Prostate gland (tissue), 2 donors: ENCODE data around the gene TCAP. TPM values are rescaled to one million over a fixed set of nuclear protein-coding genes. Genes with fewer than 3 reads are reported as not detected.

Source experiments
- DNase-seq: peaks from one replicate; pipeline ENCODE4 v3.0.0-alpha.2; 2019; ENCODE audit warnings: low spot score
- H3K27ac ChIP-seq, 2 donors: fragments of 200-600 bp; sonication (generic); 2 replicates each; pipeline ENCODE4 v1.5.1; 2017 to 2019
- H3K27me3 ChIP-seq: fragments of 200-600 bp; sonication (generic); replicated peaks from 2 replicates; pipeline ENCODE4 v1.5.1; 2019; ENCODE audit not compliant: insufficient read depth
- H3K36me3 ChIP-seq, 2 donors: fragments of 200-600 bp; sonication (generic); 1 replicate in 1 of 2; 2 replicates in 1 of 2; pipeline versions ENCODE4 v1.5.1 to v1.8.1; 2017 to 2019
- H3K4me1 ChIP-seq: fragments of 200-600 bp; sonication (generic); replicated peaks from 2 replicates; pipeline ENCODE4 v1.5.1; 2019
- H3K4me3 ChIP-seq, 2 donors: fragments of 200-600 bp; sonication (generic); 2 replicates each; pipeline ENCODE4 v1.5.1; 2017 to 2019
- H3K9me3 ChIP-seq: fragments of 200-600 bp; sonication (generic); 2 replicates; pipeline ENCODE4 v1.5.1; 2017
- POLR2A ChIP-seq: fragments of 450-650 bp; IDR thresholded peaks from one replicate; pipeline ENCODE4 v1.6.1; 2016; ENCODE audit warnings: antibody characterized with exemption, mild to moderate bottlenecking
- POLR2AphosphoS5 ChIP-seq: sonication (generic); formaldehyde crosslinking; IDR thresholded peaks from one replicate; pipeline ENCODE4 v1.6.1; 2017; ENCODE audit warnings: antibody characterized with exemption
- WGBS: methylation state at CpG from one replicate; pipeline ENCODE4 v1.1.5; 2018; 5-methylcytosine and 5-hydroxymethylcytosine counted together
- intact Hi-C: fragments of 100-400 bp; cut with DNase I; formaldehyde crosslinking; loops from one replicate; pipeline ENCODE4 v1.14.2; 2022
- total RNA-seq, 2 donors: library from RNA; depleted of rRNA; stranded (reverse); fragments of >200 nt; gene quantifications; one replicate each; pipeline ENCODE4 v1.1.0, GENCODE V29; 2016
- TF ChIP-seq, protein P1 (sequence below), 4 experiments: fragments of 200-600 bp in 2 of 4; fragments of 450-650 bp in 2 of 4; sonication (generic) in 2 of 4; IDR thresholded peaks; 1 replicate in 3 of 4; 2 replicates in 1 of 4; pipeline ENCODE4 v1.5.1; 2016 to 2019; ENCODE audit warnings: antibody characterized with exemption in 4 of 4, mild to moderate bottlenecking in 2 of 4, moderate library complexity in 2 of 4

Gene TCAP
- total RNA-seq, 2 donors from 2014 or later, result 4.3 to 44.3 TPM

DNA sequence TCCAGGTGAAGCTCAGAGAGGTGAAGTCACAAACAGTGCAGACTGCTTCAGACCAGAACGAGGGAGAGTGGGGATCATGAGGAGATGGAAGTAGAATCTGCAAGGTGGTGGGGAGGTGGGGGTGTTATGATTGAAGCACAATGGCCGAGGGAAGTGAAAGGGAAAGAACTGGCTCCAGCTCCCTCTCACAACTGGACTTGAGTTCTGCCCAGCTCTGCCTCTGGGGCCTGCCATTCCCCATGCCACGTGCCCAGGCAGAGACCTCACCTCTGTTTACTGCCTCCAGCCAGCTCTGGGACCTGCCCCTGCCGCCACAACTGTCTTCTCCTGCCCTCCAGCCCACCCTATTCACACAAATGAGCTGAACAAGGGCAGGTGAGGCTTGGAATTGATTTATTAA, 5.6 kb downstream of the TCAP start:
- peaks cover 15% of the 10 kb centered on the region for H3K4me1 ChIP-seq
- no peaks in the 10 kb centered on the region for H3K27me3 ChIP-seq
- no peak overlapping the region for H3K4me3 ChIP-seq
- intact Hi-C loops, result loop anchor here (5.0 kb wide), 1 partner anchor 48 kb away; no protein-coding TSS in a partner anchor
- H3K27ac ChIP-seq, result no peak overlapping the region
- no peaks in the 10 kb centered on the region for H3K9me3 ChIP-seq
- WGBS, result 65% methylated on average over 4 of the region's 4 CpGs
- TF ChIP-seq POLR2A (no peak), POLR2AphosphoS5 (no peak)
- TF ChIP-seq, protein P1, sequence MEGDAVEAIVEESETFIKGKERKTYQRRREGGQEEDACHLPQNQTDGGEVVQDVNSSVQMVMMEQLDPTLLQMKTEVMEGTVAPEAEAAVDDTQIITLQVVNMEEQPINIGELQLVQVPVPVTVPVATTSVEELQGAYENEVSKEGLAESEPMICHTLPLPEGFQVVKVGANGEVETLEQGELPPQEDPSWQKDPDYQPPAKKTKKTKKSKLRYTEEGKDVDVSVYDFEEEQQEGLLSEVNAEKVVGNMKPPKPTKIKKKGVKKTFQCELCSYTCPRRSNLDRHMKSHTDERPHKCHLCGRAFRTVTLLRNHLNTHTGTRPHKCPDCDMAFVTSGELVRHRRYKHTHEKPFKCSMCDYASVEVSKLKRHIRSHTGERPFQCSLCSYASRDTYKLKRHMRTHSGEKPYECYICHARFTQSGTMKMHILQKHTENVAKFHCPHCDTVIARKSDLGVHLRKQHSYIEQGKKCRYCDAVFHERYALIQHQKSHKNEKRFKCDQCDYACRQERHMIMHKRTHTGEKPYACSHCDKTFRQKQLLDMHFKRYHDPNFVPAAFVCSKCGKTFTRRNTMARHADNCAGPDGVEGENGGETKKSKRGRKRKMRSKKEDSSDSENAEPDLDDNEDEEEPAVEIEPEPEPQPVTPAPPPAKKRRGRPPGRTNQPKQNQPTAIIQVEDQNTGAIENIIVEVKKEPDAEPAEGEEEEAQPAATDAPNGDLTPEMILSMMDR (IDR thresholded peaks at IDR 0.05), result no peak
- DNase-seq, result no peak
- no peaks in the 10 kb centered on the region for H3K36me3 ChIP-seq

- WGBS, result 39% methylated on average over 19 of the region's 19 CpGs
- intact Hi-C loops, result loop anchor here (5.0 kb wide), 1 partner anchor 50 kb away; no protein-coding TSS in a partner anchor
- no peak overlapping the region for H3K27ac ChIP-seq
Observed at GRCh38 chr17:39671651-39672521, 6.7 kb downstream of the TCAP start.

DNA sequence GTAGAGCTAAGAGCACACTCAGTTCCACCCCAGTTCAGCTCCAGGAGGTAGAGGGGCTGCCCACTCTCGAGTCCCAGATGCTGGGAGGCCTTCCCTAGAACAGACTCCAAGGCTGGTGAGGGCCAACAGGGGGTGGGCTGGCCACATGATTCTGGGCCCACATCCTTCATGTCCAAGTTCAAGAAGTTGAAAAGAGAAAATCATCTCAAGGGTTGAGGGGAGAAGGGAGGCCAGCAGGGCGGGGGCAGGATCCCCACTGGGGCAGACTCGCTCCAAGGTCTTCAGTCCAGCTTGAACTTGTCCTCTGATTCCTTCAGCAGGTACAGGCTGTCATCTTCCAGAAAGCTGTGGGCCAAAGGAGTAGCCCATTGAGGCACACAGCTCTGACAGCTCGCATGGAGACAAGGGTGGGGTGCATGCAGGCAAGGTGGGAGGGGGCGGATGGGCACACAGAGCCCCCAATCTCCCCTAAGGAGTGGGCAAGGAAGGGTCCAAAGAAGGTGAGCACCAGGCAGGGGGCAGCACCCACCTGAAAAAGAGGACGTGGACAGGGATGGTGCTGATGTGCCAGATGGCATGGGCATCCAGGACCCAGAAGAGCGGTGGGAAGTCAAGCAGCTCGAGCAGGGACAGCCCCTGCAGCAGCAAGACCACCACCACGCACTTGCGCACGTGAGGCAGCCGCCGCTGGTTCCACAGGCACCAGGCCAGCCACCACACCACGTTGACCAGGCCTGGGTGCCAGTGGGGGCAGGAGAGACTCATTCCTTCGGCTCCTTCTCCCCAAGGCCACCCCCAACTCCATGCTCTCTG, 7.6 kb downstream of the TCAP start:
- WGBS, result 87% methylated on average over 15 of the region's 15 CpGs
- TF ChIP-seq POLR2A, result no peak
- TF ChIP-seq POLR2AphosphoS5, result no peak
- TF ChIP-seq, protein P1 (IDR thresholded peaks at IDR 0.05), result no peak
- peaks cover 20% of the 10 kb centered on the region for H3K4me1 ChIP-seq
- DNase-seq, result no peak
- H3K36me3 ChIP-seq, result no peaks in the 10 kb centered on the region
- intact Hi-C loops, result loop anchor here (5.0 kb wide), 1 partner anchor 50 kb away; no protein-coding TSS in a partner anchor
- no peaks in the 10 kb centered on the region for H3K9me3 ChIP-seq
- H3K27ac ChIP-seq, result no peak overlapping the region
- no peaks in the 10 kb centered on the region for H3K27me3 ChIP-seq
- no peak overlapping the region for H3K4me3 ChIP-seq

More at GRCh38 chr17:39671651-39672521, 6.7 kb downstream of the TCAP start:
- peaks cover 23% of the 10 kb centered on the region for H3K4me1 ChIP-seq
- H3K9me3 ChIP-seq, result no peaks in the 10 kb centered on the region
- no peaks in the 10 kb centered on the region for H3K27me3 ChIP-seq
- H3K4me3 ChIP-seq, result no peak overlapping the region
- DNase-seq, result peak; percentile 39
- TF ChIP-seq, protein P1 (IDR thresholded peaks at IDR 0.05), result peak in 3 of 4 experiments; percentile 41 to 71 (median 69)
- TF ChIP-seq POLR2A, result peak; percentile 15
- TF ChIP-seq POLR2AphosphoS5, result peak; percentile 5
- no peaks in the 10 kb centered on the region for H3K36me3 ChIP-seq

DNA sequence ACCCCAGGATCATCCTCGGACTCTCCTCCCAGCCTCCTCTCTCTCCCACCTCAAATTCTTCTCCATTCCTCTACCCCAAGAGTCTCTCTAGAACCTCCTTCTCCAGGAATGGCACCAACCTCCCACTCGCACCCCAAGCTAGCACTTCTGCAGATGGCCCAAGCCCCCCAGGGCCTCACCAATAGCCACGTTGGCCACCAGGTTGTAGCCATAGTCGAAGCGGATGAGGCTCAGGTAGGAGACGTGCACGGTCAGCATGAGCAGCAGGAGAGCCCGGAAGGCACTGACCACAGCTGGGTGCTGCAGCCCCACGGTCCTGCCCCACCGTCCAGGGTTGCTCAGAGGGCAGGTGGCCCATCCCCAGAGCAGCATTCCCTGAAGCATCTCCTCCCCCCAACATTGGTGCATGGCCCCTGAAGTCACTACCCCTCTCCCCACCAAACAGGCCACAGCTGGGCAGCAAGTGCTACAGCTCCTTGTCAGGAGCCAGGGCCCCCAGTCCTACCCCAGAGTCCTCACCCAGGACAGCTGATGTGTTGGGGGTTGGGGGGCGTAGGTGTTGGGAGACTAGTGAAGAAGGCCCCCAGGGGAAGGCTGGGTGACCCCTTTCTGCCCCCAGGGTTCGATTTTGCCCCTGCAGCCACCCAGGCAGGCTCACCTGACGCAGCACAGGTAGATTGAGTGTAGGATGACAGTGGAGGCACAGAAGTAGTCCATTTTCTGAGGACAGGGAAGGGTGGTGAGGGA, 8.4 kb downstream of the TCAP start:
- H3K4me3 ChIP-seq, result no peak overlapping the region
- no peaks in the 10 kb centered on the region for H3K36me3 ChIP-seq
- peaks cover 20% of the 10 kb centered on the region for H3K4me1 ChIP-seq
- H3K27ac ChIP-seq, result no peak overlapping the region
- 85% methylated on average over 13 of the region's 13 CpGs for WGBS
- no peaks in the 10 kb centered on the region for H3K27me3 ChIP-seq
- intact Hi-C loops, result loop anchor here (5.0 kb wide), 1 partner anchor 51 kb away; no protein-coding TSS in a partner anchor
- H3K9me3 ChIP-seq, result no peaks in the 10 kb centered on the region
- no peak for TF ChIP-seq POLR2A
- TF ChIP-seq POLR2AphosphoS5, result no peak
- TF ChIP-seq, protein P1 (IDR thresholded peaks at IDR 0.05), result no peak
- no peak for DNase-seq
